CD4-positive, alpha-beta T cell treated with Interleukin-1 beta for 1 hour (primary cell): ENCODE measurements around the gene NR0B2.

ENCODE experiments used
- DNase-seq, 2 donors: peaks; one replicate each; pipeline ENCODE4 v3.0.0-alpha.2; 2020 to 2022

The NR0B2 gene

DNA sequence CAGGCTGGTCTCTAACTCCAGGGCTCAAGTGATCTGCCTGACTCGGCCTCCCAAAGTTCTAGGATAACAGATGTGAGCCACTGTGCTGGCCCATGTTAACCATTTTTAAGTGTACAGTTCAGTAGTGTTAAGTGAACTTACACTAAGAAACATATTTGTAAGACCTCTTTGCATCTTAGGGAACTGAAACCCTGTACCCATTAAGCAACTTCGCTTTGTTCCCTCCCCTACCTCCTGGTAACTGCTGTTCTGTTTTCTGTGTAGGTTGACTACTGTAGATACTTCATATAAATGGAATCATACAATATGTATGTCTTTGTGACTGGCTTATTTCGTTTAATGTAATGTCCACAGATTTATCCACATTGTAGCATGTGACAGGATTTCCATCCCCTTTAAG is 18.8 kb upstream of the NR0B2 start:
- DNase-seq: peak in 1 of 2 donors; percentile 12

GRCh38 chr1:26923711-26924110 is 9.9 kb upstream of the NR0B2 start:
- DNase-seq: no peak

- DNase-seq: no peak
These were observed 9.1 kb upstream of the NR0B2 start for GRCh38 chr1:26922901-26923300.

- DNase-seq: no peak
These were observed 8.6 kb upstream of the NR0B2 start for GRCh38 chr1:26922431-26922729.

GRCh38 chr1:26921540-26922430 is 8.0 kb upstream of the NR0B2 start, which contains the start of gene NUDC:
TSS of gene NUDC (plus strand) at chr1:26921743. CDS start at chr1:26921849, 106 bp downstream.
- peak; percentile 97 for DNase-seq

DNA sequence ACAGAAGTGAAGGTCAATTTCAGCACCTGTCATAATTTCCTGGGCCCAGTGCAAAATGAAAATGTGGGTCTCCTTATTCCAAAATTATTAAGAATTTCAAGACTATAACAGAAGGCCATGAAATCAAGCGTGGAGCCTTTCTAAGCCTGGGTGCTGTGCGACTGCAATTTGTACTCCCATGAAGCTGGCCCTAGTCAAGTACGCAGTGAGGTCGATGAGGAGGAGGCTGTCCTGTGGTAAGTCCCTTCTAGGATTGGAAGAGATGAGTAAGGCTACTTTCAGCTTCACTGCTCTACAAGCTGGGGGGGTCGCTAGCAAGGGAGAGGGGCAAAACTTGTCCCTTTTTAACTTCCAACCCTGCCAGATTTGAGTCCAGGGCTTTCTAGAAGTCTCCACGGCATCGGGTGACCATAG is 7.4 kb upstream of the NR0B2 start:
- DNase-seq: no peak

DNA sequence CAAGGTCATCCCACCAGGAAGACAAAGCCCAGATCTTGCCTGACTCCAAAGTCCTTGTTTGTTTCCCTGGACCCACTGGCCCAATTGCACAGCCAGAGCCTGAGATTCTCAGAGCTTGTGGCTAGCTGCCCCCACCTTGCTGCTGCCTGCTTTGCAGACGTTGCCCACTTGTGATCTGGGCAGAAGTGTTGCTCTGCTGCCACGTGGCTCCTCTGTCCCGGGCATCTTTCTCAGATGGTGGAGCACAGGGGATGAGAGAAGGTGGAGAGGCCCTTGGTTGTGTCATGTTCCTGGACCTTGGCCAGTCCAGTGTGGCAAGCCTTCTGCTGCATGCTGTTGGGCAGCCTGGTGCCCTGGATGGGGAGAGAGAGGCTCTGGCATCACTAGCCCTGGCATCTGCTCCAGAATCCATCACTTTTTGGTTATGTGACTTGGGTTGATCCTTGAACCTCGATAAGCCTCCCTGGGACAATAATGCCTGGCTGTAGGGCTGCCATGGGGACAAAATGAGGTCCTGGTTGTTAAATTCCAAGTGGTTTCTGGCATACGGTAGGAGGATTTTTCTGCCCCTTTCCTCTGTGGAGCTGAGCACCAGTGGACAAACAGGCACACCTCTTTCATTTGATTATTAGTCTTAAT is 1.5 kb upstream of the NR0B2 start:
- no peak for DNase-seq

GRCh38 chr1:26913389-26913753 is 404 bp downstream of the NR0B2 start:
- no peak for DNase-seq

DNA sequence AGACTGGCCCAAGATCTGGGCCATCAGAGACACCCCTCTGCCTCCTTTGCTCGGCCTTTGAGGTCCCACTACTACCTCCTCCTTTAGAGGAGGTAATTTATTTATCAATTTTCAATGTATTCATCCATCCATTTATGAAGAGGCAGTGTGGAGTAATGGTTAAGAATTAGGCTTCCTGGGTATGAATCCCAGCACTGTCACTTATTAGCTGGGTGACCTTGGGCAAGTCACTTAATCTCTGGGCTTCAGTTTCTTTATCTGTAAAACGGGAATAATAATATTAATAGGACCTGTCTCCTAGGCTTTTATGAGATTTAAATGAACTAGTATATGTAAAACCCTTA is 1.7 kb downstream of the NR0B2 start:
- no peak for DNase-seq

DNA sequence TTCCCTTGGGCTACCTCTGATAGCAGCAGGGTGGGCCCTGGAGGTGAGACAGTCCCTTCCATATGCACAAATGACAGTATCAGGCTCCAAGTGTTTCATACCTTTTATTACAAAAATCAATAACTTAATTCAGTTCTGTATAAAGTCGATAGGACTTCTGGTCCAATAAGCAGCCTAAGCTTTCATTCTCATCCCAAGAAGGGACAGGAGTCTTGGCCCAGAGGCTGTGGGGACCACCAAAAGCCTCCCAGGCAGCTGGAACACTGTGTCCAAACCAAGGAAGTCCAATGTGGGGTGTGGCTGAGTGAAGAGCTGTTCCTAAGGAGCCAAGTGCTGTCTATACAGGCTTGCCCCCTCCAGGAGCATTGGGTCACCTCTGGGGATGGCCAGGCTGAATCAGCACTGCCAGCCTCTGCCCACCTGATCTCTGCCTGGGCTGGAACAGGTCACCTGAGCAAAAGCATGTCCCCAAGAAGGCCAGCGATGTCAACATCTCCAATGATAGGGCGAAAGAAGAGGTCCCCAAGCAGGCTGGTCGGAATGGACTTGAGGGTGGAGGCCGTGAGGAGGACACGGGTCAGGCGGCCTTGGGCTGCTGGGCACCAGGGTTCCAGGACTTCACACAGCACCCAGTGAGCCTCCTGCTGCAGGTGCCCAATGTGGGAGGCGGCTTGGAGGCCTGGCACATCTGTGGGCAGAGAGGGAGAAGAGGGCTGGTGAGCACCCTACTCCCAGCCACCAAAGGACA is 2.2 kb downstream of the NR0B2 start:
- DNase-seq: no peak

DNA sequence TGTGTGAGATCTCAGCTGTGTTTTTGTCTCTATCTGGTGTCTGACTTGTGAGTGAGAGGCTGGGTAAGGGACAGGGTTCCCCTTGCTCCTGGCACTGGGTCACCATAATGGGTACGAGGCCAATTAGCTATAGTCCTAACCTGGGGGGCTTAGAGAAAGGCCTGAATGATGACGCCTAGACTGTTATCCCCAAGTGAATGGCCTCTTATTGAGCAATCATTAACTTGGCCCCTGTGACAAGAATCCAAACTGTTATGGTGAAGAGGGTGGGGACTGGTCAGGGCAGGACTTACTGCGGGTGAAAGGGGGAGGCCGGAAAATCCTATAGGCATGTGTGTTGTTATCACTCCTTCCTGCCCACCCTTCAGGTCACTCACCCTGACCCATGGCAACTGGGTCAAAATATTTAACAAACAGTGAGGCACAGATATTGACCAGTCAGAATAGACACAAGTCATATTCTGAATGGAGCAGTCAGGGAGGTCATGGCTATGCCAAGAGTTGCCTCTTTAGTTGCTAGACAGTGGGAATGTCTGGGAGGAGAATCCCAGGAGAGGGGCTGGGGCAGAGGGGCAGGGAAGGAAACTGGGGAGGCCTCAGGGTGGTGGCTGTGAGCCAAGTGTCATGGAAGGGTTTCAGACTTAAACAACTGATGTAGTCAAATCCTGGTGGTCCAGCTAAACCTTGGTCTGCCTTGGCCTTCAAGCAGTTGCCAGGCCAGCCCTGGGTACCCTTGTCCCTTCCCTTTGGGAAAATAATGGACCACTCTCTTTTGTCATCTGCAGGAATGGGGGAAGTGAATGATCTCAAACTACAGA is 3.2 kb downstream of the NR0B2 start:
- DNase-seq: no peak

DNA sequence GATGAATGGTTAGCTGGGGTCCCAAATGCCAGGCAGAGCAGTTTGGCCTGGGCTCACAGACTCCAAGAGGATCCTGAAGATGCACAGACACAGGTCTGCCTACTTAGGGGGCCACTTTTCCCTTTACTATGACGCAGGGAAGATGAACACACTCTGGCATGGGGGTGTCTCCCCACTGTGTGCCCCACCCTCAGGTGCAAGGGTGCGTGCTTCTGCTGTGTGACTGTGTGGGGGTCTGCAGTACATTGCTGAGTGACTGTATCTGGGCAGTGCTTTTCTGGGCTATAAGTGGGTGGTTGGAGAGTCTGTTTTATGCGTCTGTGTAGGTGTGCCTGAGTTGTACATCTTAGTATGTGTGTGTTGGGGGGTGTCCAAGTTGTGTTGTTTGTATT is 3.8 kb downstream of the NR0B2 start:
- DNase-seq: no peak

DNA sequence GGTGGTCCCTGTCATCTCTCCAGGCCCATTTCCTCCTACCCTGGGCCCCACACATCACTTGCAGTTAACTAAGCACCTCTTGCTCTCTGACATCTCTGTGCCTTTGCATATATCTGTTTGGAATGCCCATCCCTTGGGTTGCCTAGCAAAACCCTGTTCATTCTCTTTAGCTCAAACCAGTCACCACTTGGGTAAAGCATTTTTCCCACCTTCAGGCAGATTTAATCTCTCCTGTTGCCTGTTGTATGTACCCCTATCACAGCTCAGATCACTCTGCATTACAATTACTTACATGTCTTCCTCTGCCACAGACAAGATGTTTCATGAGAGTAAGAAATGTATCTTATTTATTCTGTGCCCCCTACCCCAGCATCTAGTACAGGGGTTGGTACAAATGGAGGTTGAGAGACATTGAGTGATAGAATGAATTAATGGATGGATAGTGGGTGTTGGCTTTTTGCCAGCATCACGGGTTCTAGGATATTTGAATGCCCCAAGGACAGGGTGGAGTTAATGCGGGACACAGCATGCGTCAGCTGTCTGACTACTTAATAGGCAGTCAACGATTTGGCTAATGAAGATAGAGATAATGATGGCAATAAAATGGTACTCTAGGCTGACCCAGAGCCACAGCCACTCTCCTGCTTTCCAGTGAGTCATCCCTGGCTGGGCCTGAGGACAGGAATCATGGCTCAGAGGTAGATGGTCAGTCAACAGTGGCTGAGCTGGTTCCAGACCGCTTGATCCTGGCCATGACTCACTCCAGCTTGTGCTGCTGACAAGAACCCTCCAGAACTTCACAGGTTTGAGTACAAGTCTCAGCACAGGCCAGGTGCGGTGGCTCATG is 6.5 kb downstream of the NR0B2 start:
- DNase-seq: no peak

- no peak for DNase-seq
These were observed 12.8 kb downstream of the NR0B2 start for GRCh38 chr1:26900815-26901511.

DNA sequence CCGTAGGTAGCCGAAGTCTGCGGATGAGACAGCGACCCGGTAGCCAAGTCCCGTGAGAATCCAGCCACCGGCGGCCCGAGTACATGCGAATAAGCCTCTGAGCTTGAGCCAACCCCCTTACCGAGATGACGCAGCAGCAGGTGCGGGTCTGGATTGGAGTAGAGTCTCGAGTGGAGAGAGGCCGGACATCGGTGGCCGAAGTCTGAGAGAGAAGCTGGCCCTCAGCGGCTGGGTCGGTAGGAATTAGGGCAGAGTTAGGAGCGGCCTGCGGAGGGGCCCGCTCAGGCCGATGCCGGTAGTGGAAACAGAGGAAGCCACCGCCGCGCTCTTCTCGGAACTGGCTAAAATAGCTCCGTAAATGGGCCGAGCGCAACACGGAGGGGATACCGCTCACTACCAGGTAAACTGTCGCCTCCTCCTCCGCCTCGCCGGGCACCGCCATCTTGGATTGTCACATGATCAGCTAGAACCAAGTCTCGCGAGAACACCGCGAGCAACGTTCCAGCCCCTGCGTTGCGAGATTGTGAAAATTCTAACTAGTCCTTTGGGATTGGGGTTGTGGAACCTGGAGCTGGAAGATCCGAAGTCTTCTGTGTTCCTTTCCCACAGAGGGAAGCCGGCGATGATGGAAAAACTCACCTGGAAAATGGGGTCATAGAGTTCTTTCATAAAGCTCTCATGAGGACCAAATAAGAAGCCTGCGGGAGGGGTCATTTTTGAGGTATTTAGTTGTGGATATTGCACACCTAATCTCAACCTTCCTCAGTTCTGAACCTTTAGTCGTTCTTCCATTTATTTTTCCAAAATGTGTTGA is 13.6 kb downstream of the NR0B2 start, which contains the start of gene GPATCH3:
Gene GPATCH3, minus strand, starts transcription at position 467 of the 814 bp plus-strand sequence. Its CDS starts 25 bp downstream, at position 442.
- peak; percentile 90 for DNase-seq

- no peak for DNase-seq
These were observed 16.4 kb downstream of the NR0B2 start for GRCh38 chr1:26897351-26897750.

- no peak for DNase-seq
These were observed 19.5 kb downstream of the NR0B2 start for GRCh38 chr1:26894263-26894662.

DNA sequence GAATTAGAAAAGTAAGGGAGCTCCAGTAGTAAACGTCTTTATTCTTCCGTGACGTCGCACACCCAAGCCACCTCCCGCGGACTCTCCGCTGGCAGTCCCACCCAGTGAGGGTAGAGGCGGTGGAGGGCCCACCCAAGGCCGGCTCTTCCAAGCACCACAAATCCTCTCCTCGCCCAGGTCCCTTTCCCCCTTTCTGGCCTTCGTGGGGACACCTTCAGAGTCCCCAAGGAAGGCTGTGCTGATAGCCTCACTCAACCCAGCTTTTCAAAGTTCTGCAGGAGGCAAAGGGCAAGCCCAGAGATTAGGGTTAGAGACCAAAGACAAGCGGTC is 23.3 kb downstream of the NR0B2 start:
- DNase-seq: no peak

- peak; percentile 78 for DNase-seq
These were observed 24.0 kb downstream of the NR0B2 start, which contains the start of gene GPN2 for GRCh38 chr1:26889551-26890466. TSS of gene GPN2 (minus strand) at chr1:26890283. CDS start at chr1:26890096, 187 bp downstream.
